IPS-18a (cell line): Measurements from ENCODE around the gene KLHL14.
"Not testable (repeated sequence)": the region's sequence is repeated elsewhere in the genome, so short reads cannot be mapped to it uniquely, and the experiment has no call there.

ENCODE experiments used
- H3K27ac ChIP-seq: one replicate; pipeline ENCODE4 v1.5.1; 2013; ENCODE audit warnings: low read length
- H3K27me3 ChIP-seq: one replicate; pipeline ENCODE4 v1.6.1; 2013; ENCODE audit warnings: mild to moderate bottlenecking, low read length; ENCODE audit not compliant: control insufficient read depth, insufficient read depth
- H3K36me3 ChIP-seq: one replicate; pipeline ENCODE4 v1.6.1; 2013; ENCODE audit warnings: low read depth, low read length; ENCODE audit not compliant: control insufficient read depth
- H3K4me1 ChIP-seq: one replicate; pipeline ENCODE4 v1.6.1; 2013; ENCODE audit warnings: low read depth, low read length; ENCODE audit not compliant: control insufficient read depth
- H3K4me3 ChIP-seq: one replicate; pipeline ENCODE4 v1.5.1; 2013; ENCODE audit warnings: low read length
- H3K9ac ChIP-seq: one replicate; pipeline ENCODE4 v1.6.1; 2013; ENCODE audit warnings: mild to moderate bottlenecking, low read length, moderate library complexity
- H3K9me3 ChIP-seq: one replicate; pipeline ENCODE4 v1.6.1; 2013; ENCODE audit warnings: low read depth, low read length; ENCODE audit not compliant: control insufficient read depth

KLHL14 gene

GRCh38 chr18:32794667-32795066 lies 21.8 kb upstream of the KLHL14 start:
- not testable (repeated sequence) for H3K9ac ChIP-seq, H3K4me1 ChIP-seq, H3K9me3 ChIP-seq, H3K27me3 ChIP-seq, H3K27ac ChIP-seq, H3K4me3 ChIP-seq, H3K36me3 ChIP-seq

DNA sequence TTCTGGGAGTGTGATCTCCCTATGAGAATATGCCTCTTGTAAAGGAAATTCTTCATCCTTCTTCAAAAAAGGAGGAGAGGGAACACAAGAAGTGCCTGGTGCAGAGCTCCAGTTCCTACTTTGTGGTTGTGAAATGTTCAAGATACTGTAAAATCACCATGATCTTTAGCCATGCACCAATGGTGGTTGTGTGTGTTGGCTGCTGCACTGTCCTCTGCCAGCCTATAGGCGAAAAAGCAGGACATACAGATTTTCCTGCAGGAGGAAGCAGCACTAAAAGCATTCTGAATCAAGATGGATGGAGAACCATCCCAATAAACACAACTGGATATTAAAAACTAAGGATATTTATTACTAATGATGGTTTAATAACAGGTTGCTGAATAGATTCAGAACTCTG lies 6.2 kb upstream of the KLHL14 start:
- H3K9me3 ChIP-seq: no peaks in the 10 kb centered on the region
- H3K27me3 ChIP-seq: peaks cover 11% of the 10 kb centered on the region
- H3K4me1 ChIP-seq: peaks cover 12% of the 10 kb centered on the region
- H3K27ac ChIP-seq: no peak overlapping the region
- H3K4me3 ChIP-seq: no peak overlapping the region
- no peak overlapping the region for H3K9ac ChIP-seq
- no peaks in the 10 kb centered on the region for H3K36me3 ChIP-seq

DNA sequence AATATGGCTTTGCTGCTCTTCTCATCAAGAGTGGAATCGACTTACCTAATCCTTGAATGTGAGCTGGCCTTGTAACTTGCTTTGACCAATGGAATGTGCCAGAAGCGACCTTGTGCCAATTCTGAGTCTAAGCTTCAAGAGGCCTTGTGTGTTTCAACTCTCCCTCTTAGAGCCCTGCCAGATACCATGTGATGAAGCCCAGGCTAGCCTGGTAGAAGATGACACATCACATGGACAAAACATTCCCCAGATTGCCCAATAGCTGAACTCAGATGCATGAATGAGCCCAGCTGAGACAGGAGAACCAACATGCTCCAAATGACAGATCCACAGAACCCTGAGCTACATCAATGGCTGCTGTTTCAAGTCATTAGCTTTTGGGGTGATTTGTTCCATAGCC lies 4.2 kb upstream of the KLHL14 start:
- H3K9ac ChIP-seq: no peak overlapping the region
- H3K4me1 ChIP-seq: peaks cover 25% of the 10 kb centered on the region
- no peak overlapping the region for H3K27ac ChIP-seq
- H3K27me3 ChIP-seq: peaks cover 31% of the 10 kb centered on the region
- no peak overlapping the region for H3K4me3 ChIP-seq
- H3K9me3 ChIP-seq: no peaks in the 10 kb centered on the region
- H3K36me3 ChIP-seq: no peaks in the 10 kb centered on the region

GRCh38 chr18:32776561-32776960 lies 3.7 kb upstream of the KLHL14 start:
- H3K4me1 ChIP-seq: peaks cover 25% of the 10 kb centered on the region
- peaks cover 32% of the 10 kb centered on the region for H3K27me3 ChIP-seq
- H3K36me3 ChIP-seq: no peaks in the 10 kb centered on the region
- no peak overlapping the region for H3K9ac ChIP-seq
- H3K9me3 ChIP-seq: no peaks in the 10 kb centered on the region
- H3K4me3 ChIP-seq: no peak overlapping the region
- H3K27ac ChIP-seq: no peak overlapping the region

GRCh38 chr18:32775628-32776027 lies 2.8 kb upstream of the KLHL14 start:
- Histone ChIP-seq H3K4me3 (no peak overlapping the region), H3K4me1 (peaks cover 25% of the 10 kb centered on the region), H3K27me3 (peaks cover 38% of the 10 kb centered on the region), H3K27ac (no peak overlapping the region), H3K9me3 (no peaks in the 10 kb centered on the region), H3K9ac (no peak overlapping the region), H3K36me3 (no peaks in the 10 kb centered on the region)

DNA sequence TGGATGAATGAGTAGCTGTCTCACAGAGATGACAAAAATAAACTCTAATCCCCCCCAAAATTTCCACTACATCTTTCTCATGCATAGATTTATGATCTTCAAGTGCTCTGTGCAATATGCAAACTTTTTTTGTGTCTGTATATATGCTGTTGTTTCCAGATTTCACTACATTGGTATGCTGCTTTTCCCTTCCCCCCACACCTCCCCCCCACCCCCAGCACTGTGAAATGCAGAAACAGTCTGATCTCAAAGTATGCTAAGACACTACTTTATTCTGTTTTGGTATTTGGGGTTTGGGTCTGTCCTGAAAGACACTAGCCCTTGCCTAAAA lies 524 bp upstream of the KLHL14 start:
- Histone ChIP-seq H3K27me3 (peaks cover 58% of the 10 kb centered on the region), H3K9me3 (no peaks in the 10 kb centered on the region), H3K9ac (no peak overlapping the region), H3K27ac (no peak overlapping the region), H3K36me3 (no peaks in the 10 kb centered on the region), H3K4me3 (peak overlapping the region; percentile 88), H3K4me1 (peaks cover 35% of the 10 kb centered on the region)

DNA sequence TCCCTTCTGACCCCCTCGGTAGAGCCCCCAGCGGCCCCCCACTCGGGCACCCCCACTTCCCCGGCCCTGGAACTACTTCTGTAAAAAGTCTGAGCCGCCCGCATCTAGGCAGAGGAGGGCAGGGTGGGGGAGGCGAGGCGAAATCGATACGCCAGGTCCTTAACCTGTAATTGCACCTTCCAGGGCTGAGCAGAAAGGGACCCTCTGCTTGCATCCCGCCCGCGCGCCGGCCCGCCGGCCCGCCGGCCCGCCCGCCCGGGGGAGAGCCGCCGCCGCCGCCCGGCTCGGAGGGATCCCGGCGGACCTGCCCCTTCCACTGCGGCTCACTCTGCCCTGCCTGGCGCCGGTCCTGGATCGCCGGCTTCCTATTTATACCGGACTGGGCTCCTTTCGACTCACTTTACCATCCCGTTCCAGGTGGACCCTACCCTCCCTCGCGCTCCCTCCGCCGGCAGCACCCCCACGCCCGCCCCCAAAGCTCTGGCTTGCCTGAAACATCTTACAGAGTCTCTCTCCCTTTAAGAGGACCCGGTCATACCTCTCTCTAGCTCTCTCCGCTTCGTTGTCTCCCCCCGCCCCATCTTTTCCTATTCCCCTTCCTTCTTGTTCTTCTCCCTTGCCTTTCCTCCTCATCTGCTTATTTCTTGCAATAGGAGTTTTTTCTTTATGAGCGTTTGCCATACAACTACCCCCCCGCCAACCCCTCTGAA lies 797 bp downstream of the KLHL14 start:
- H3K27ac ChIP-seq: no peak overlapping the region
- no peaks in the 10 kb centered on the region for H3K9me3 ChIP-seq
- peaks cover 41% of the 10 kb centered on the region for H3K4me1 ChIP-seq
- H3K9ac ChIP-seq: no peak overlapping the region
- H3K4me3 ChIP-seq: peak overlapping the region; percentile 88
- no peaks in the 10 kb centered on the region for H3K36me3 ChIP-seq
- peaks cover 61% of the 10 kb centered on the region for H3K27me3 ChIP-seq

DNA sequence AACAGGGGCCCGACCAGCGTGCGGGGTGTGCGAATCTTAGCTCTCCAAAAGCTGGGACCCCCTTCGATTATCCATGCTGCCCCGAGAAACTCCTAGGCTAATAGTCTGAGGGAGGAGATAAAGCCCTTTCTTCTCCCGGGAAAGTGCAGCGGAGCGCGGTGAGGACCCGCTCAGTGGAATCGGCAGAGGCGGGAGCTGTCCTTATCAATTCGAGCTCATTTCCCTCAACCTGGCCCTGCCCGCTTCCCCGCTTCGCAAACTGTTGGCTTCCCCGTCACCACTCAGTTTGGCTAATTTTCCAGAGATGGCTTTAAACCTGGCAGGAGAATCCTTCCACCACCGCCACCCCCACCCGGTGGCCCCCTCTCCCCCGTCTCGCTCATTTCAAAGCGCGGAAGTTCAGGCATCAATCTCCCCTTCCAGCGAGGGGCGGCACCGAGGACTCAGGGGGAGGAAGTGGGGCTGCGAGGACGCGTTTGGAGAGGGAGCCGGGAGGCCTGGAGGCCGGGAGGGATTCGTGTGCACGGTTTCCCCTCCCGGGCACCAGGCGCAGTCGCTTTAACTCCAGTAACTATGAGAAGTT lies 1.6 kb downstream of the KLHL14 start:
- H3K36me3 ChIP-seq: no peaks in the 10 kb centered on the region
- peaks cover 61% of the 10 kb centered on the region for H3K27me3 ChIP-seq
- H3K27ac ChIP-seq: no peak overlapping the region
- peak overlapping the region; percentile 64 for H3K9ac ChIP-seq
- peaks cover 41% of the 10 kb centered on the region for H3K4me1 ChIP-seq
- H3K9me3 ChIP-seq: no peaks in the 10 kb centered on the region
- H3K4me3 ChIP-seq: peak overlapping the region; percentile 88

- peaks cover 61% of the 10 kb centered on the region for H3K27me3 ChIP-seq
- H3K4me3 ChIP-seq: peak overlapping the region; percentile 88
- H3K4me1 ChIP-seq: peaks cover 37% of the 10 kb centered on the region
- H3K9me3 ChIP-seq: no peaks in the 10 kb centered on the region
- no peaks in the 10 kb centered on the region for H3K36me3 ChIP-seq
- no peak overlapping the region for H3K27ac ChIP-seq
- peak overlapping the region; percentile 64 for H3K9ac ChIP-seq
Measured at GRCh38 chr18:32770666-32771168, 2.1 kb downstream of the KLHL14 start.

- H3K27me3 ChIP-seq: peaks cover 61% of the 10 kb centered on the region
- H3K36me3 ChIP-seq: no peaks in the 10 kb centered on the region
- H3K4me1 ChIP-seq: peaks cover 32% of the 10 kb centered on the region
- peak overlapping the region; percentile 88 for H3K4me3 ChIP-seq
- H3K9ac ChIP-seq: peak overlapping the region; percentile 39
- no peak overlapping the region for H3K27ac ChIP-seq
- H3K9me3 ChIP-seq: no peaks in the 10 kb centered on the region
Measured at GRCh38 chr18:32770054-32770665, 2.7 kb downstream of the KLHL14 start.

GRCh38 chr18:32769586-32770053 lies 3.2 kb downstream of the KLHL14 start:
- Histone ChIP-seq H3K27me3 (peaks cover 56% of the 10 kb centered on the region), H3K36me3 (no peaks in the 10 kb centered on the region), H3K9ac (peak overlapping the region; percentile 39), H3K4me1 (peaks cover 31% of the 10 kb centered on the region), H3K9me3 (no peaks in the 10 kb centered on the region), H3K4me3 (peak overlapping the region; percentile 88), H3K27ac (no peak overlapping the region)
